WTC11 (cell line): ENCODE data around the gene STAB1. TPM values are rescaled to one million over a fixed set of nuclear protein-coding genes. Genes with fewer than 3 reads are reported as not detected.

Experiments used
- ATAC-seq: fragments of 200-7000 bp; cut with Tn5 transposase; 2 replicates; pipeline ENCODE4 v1.10.0; 2021; ENCODE audit warnings: mild to moderate bottlenecking, moderate library complexity
- CTCF ChIA-PET: fragments of 300-600 bp; sonication (Branson Sonifier 250); formaldehyde crosslinking; loops from one replicate; lab custom pipeline; 2021; ENCODE audit warnings: antibody characterized with exemption; lab: Charles Lee
- POLR2A ChIA-PET: fragments of 350-600 bp; sonication (Branson Sonifier 250); formaldehyde crosslinking; loops from one replicate; lab custom pipeline; 2021; ENCODE audit warnings: antibody characterized with exemption; lab: Charles Lee
- DNase-seq: peaks from one replicate; pipeline ENCODE4 v3.0.0; 2021; ENCODE audit warnings: low spot score
- H3K27ac Mint-ChIP-seq: 2 replicates; pipeline ENCODE4 v1.8.0; 2021; ENCODE audit warnings: mixed read lengths
- H3K27me3 Mint-ChIP-seq: 2 replicates; pipeline ENCODE4 v1.8.0; 2021; ENCODE audit warnings: low read depth, mild to moderate bottlenecking, moderate library complexity, mixed read lengths
- H3K36me3 Mint-ChIP-seq: 2 replicates; pipeline ENCODE4 v1.8.0; 2021; ENCODE audit warnings: mixed read lengths
- H3K4me1 Mint-ChIP-seq: 2 replicates; pipeline ENCODE4 v1.8.0; 2022; ENCODE audit warnings: mixed read lengths
- H3K4me3 Mint-ChIP-seq: 2 replicates; pipeline ENCODE4 v1.8.0; 2021; ENCODE audit warnings: mild to moderate bottlenecking, moderate library complexity, mixed read lengths
- H3K9me3 Mint-ChIP-seq: 2 replicates; pipeline ENCODE4 v1.8.0; 2021; ENCODE audit warnings: mixed read lengths
- ESRRA ChIP-seq: sonication (generic); formaldehyde crosslinking; IDR thresholded peaks from 2 replicates; pipeline ENCODE4 v1.8.1; 2022; ENCODE audit warnings: mild to moderate bottlenecking, missing genetic modification reagents, borderline replicate concordance
- FOXK1 ChIP-seq: sonication (generic); formaldehyde crosslinking; IDR thresholded peaks from 2 replicates; pipeline ENCODE4 v1.8.0; 2022; ENCODE audit warnings: mild to moderate bottlenecking, moderate library complexity, missing genetic modification reagents
- HMGA2 ChIP-seq: fragments of 250-450 bp; sonication (Bioruptor Pico); IDR thresholded peaks from 2 replicates; pipeline ENCODE4 v1.4.0; 2021; ENCODE audit warnings: mild to moderate bottlenecking, moderate library complexity
- MYBL2 ChIP-seq: sonication (generic); formaldehyde crosslinking; IDR thresholded peaks from 2 replicates; pipeline ENCODE4 v1.8.1; 2023; ENCODE audit warnings: mild to moderate bottlenecking, moderate library complexity, missing genetic modification reagents
- NFYB ChIP-seq: sonication (generic); formaldehyde crosslinking; conservative IDR thresholded peaks from 2 replicates; pipeline ENCODE4 v1.8.0; 2022; ENCODE audit warnings: low read depth, missing genetic modification reagents
- RELA ChIP-seq: sonication (generic); formaldehyde crosslinking; IDR thresholded peaks from 2 replicates; pipeline ENCODE4 v1.8.1; 2022; ENCODE audit warnings: missing genetic modification reagents, mild to moderate bottlenecking, borderline replicate concordance
- SMAD4 ChIP-seq: sonication (generic); formaldehyde crosslinking; IDR thresholded peaks from 2 replicates; pipeline ENCODE4 v1.8.0; 2022; ENCODE audit warnings: mild to moderate bottlenecking, missing genetic modification reagents
- TEAD1 ChIP-seq: sonication (generic); formaldehyde crosslinking; IDR thresholded peaks from 2 replicates; pipeline ENCODE4 v1.8.0; 2022; ENCODE audit warnings: mild to moderate bottlenecking, missing genetic modification reagents
- ZNF263 ChIP-seq: sonication (generic); formaldehyde crosslinking; IDR thresholded peaks from 2 replicates; pipeline ENCODE4 v1.8.1; 2022; ENCODE audit warnings: low read depth, mild to moderate bottlenecking, moderate library complexity, missing genetic modification reagents
- total RNA-seq: library from RNA; stranded (reverse); gene quantifications from 3 replicates; pipeline ENCODE4 v1.2.3, GENCODE V29; 2021
- TF ChIP-seq, protein P1 (sequence below): sonication (generic); formaldehyde crosslinking; IDR thresholded peaks from 2 replicates; pipeline ENCODE4 v1.8.1; 2023; ENCODE audit warnings: mild to moderate bottlenecking, missing genetic modification reagents
- TF ChIP-seq, protein P2 (sequence below): fragments of 250-450 bp; sonication (Bioruptor Pico); IDR thresholded peaks from 2 replicates; pipeline ENCODE4 v1.9.0; 2021; ENCODE audit warnings: moderate library complexity, mild to moderate bottlenecking, inconsistent platforms, borderline replicate concordance
- TF ChIP-seq, protein P3 (sequence below): fragments of 250-450 bp; sonication (Bioruptor Pico); conservative IDR thresholded peaks from 2 replicates; pipeline ENCODE4 v1.9.0; 2021; ENCODE audit warnings: mild to moderate bottlenecking
- TF ChIP-seq, protein P4 (sequence below): sonication (generic); formaldehyde crosslinking; IDR thresholded peaks from 2 replicates; pipeline ENCODE4 v1.8.1; 2022; ENCODE audit warnings: missing genetic modification reagents, borderline replicate concordance
- TF ChIP-seq, protein P5 (sequence below): fragments of 250-450 bp; sonication (Bioruptor Pico); IDR thresholded peaks from 2 replicates; pipeline ENCODE4 v1.9.0; 2021; ENCODE audit warnings: mild to moderate bottlenecking
- TF ChIP-seq, protein P6 (sequence below): sonication (generic); formaldehyde crosslinking; IDR thresholded peaks from 2 replicates; pipeline ENCODE4 v1.8.0; 2023; ENCODE audit warnings: mild to moderate bottlenecking, missing genetic modification reagents
- TF ChIP-seq, protein P7 (sequence below): sonication (generic); formaldehyde crosslinking; IDR thresholded peaks from 2 replicates; pipeline ENCODE4 v1.8.1; 2022; ENCODE audit warnings: mild to moderate bottlenecking, moderate library complexity, missing genetic modification reagents
- TF ChIP-seq, protein P8 (sequence below): sonication (generic); formaldehyde crosslinking; IDR thresholded peaks from 2 replicates; pipeline ENCODE4 v1.8.1; 2022; ENCODE audit warnings: low read depth, missing genetic modification reagents, borderline replicate concordance

The STAB1 gene
- total RNA-seq, 1 experiment from 2014 or later, result 1.9 TPM

DNA sequence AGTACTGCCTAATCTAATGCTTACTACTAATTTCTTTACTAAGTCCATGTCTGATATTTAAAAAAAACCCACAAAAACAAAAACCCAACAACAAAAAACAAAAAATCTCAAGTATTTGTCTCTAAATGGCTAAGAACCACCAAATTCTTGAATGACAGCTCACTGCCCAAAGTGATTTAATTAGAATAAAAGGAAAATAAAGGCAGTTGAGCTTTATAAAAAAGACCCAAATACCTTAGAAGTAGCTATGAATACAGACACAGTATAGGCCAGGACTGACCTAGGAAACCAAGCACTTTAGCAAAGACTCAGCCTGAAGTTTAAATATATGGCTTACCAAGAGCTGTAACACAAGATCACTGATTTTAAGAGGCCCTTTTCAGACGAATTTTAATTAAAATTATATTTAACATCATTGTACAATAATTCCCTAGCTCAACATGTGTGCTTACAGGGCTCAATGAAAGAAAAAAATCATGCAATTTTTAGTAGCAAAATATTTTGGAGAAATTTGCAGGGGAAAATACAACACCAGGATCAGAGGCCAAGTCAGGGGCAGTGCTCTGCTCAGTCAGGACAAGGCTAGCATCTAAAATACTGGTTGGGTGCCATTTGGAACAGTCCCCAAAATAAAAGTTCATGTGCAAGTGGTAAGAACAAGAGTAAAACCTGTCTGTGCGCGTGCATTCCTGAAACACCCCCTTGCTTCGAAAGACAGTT lies 66.0 kb downstream of the STAB1 start (continued):
- TF ChIP-seq ESRRA (CRISPR knock-in tag), result no peak
- no peak for TF ChIP-seq RELA (CRISPR knock-in tag)

DNA sequence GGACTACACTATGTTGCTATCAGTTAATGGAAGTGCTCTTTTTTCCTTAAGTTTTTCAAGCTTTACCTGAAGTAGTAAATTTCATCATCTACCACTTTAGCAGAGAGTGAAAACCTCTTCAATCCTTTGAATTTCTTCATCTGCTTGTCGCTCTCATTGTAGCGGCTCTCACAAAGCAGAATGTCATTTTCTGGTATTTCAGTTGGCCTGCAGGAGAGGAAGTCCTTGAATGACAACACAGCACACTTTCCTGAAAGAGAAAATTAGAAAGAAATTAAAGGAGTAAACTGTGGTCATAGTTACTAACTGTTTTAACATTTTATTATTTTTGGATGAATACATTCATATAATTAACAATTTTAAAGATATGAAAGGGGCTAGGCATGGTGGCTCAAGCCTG lies 68.8 kb downstream of the STAB1 start:
- ChIA-PET CTCF (no interaction called here), POLR2A (no interaction called here)
- H3K9me3 Mint-ChIP-seq, result no peaks in the 10 kb centered on the region
- peaks cover 22% of the 10 kb centered on the region for H3K36me3 Mint-ChIP-seq
- no peak overlapping the region for H3K4me3 Mint-ChIP-seq
- TF ChIP-seq SMAD4 (CRISPR knock-in tag) (no peak), ESRRA (CRISPR knock-in tag) (no peak), ZNF263 (CRISPR knock-in tag) (no peak), MYBL2 (no peak), TEAD1 (CRISPR knock-in tag) (no peak), NFYB (CRISPR knock-in tag) (no peak)
- TF ChIP-seq, protein P1, sequence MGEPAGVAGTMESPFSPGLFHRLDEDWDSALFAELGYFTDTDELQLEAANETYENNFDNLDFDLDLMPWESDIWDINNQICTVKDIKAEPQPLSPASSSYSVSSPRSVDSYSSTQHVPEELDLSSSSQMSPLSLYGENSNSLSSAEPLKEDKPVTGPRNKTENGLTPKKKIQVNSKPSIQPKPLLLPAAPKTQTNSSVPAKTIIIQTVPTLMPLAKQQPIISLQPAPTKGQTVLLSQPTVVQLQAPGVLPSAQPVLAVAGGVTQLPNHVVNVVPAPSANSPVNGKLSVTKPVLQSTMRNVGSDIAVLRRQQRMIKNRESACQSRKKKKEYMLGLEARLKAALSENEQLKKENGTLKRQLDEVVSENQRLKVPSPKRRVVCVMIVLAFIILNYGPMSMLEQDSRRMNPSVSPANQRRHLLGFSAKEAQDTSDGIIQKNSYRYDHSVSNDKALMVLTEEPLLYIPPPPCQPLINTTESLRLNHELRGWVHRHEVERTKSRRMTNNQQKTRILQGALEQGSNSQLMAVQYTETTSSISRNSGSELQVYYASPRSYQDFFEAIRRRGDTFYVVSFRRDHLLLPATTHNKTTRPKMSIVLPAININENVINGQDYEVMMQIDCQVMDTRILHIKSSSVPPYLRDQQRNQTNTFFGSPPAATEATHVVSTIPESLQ (CRISPR knock-in tag), result no peak
- TF ChIP-seq, protein P2, sequence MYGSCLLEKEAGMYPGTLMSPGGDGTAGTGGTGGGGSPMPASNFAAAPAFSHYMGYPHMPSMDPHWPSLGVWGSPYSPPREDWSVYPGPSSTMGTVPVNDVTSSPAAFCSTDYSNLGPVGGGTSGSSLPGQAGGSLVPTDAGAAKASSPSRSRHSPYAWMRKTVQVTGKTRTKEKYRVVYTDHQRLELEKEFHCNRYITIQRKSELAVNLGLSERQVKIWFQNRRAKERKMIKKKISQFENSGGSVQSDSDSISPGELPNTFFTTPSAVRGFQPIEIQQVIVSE (CRISPR knock-in tag), result no peak
- TF ChIP-seq, protein P3, sequence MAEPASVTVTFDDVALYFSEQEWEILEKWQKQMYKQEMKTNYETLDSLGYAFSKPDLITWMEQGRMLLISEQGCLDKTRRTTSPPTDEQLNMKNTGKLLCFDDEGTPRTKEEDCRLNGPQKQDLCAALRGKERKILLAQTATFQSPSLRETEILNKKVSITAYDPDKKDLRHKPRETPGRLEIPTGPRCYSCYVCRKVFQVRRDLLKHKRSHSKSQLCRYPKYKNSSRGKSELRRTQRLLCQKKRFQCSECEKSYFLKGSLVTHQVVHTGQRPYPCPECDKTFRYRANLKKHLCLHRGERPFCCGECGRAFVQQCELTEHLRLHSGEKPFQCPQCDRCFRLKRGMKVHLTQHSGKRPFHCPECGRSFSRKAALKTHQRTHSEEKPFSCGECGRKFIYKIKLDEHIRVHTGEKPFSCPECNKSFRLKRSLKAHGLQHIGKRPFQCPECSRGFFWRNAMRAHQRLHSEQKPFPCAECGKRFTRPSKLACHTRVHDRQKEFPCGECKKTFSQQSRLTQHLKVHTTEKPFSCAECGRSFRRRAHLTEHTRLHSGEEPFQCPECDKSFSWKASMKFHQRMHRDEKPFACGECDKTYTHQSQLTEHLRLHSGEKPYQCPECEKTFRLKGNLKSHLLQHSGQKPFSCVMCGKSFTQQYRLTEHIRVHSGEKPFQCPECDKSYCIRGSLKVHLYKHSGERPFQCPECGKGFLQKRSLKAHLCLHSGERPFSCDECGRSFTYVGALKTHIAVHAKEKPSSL (CRISPR knock-in tag), result no peak
- TF ChIP-seq, protein P4, sequence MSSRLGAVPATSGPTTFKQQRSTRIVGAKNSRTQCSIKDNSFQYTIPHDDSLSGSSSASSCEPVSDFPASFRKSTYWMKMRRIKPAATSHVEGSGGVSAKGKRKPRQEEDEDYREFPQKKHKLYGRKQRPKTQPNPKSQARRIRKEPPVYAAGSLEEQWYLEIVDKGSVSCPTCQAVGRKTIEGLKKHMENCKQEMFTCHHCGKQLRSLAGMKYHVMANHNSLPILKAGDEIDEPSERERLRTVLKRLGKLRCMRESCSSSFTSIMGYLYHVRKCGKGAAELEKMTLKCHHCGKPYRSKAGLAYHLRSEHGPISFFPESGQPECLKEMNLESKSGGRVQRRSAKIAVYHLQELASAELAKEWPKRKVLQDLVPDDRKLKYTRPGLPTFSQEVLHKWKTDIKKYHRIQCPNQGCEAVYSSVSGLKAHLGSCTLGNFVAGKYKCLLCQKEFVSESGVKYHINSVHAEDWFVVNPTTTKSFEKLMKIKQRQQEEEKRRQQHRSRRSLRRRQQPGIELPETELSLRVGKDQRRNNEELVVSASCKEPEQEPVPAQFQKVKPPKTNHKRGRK (CRISPR knock-in tag), result no peak
- DNase-seq (no peak), ATAC-seq (no peak)
- H3K27ac Mint-ChIP-seq, result no peak overlapping the region
- H3K27me3 Mint-ChIP-seq, result no peaks in the 10 kb centered on the region
- H3K4me1 Mint-ChIP-seq, result no peaks in the 10 kb centered on the region

DNA sequence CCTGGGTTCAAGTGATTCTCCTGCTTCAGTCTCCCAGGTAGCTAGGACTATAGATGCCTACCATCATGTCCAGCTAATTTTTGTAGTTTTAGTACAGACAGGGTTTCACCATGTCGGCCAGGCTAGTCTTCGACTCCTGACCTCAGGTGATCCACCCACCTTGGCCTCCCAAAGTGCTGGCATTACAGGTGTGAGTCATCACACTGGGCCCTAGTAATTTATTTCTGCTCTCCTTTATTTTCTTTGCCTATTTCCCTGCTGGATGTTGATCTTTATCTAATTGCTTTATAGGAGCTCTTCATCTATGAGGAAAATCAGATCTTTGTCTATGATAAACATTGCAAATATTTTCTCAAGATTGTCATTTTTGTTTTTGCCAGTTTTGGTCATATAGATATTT lies 72.9 kb downstream of the STAB1 start:
- ChIA-PET POLR2A (interaction anchor here (0.6 kb wide), 1 partner anchor 361 kb away, joined by 3 read pairs; no protein-coding TSS in a partner anchor), CTCF (interaction anchor here (0.7 kb wide), 1 partner anchor 65 kb away, joined by 3 read pairs; no protein-coding TSS in a partner anchor)
- no peaks in the 10 kb centered on the region for H3K9me3 Mint-ChIP-seq
- no peak overlapping the region for H3K27ac Mint-ChIP-seq
- H3K27me3 Mint-ChIP-seq, result no peaks in the 10 kb centered on the region
- no peak for DNase-seq
- peaks cover 5% of the 10 kb centered on the region for H3K36me3 Mint-ChIP-seq
- no peak for ATAC-seq
- H3K4me1 Mint-ChIP-seq, result no peaks in the 10 kb centered on the region
- no peak overlapping the region for H3K4me3 Mint-ChIP-seq
- TF ChIP-seq HMGA2 (no peak), FOXK1 (CRISPR knock-in tag) (no peak)
- TF ChIP-seq, protein P5, sequence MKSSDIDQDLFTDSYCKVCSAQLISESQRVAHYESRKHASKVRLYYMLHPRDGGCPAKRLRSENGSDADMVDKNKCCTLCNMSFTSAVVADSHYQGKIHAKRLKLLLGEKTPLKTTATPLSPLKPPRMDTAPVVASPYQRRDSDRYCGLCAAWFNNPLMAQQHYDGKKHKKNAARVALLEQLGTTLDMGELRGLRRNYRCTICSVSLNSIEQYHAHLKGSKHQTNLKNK, result no peak
- TF ChIP-seq, protein P2 (CRISPR knock-in tag), result no peak
- TF ChIP-seq, protein P6, sequence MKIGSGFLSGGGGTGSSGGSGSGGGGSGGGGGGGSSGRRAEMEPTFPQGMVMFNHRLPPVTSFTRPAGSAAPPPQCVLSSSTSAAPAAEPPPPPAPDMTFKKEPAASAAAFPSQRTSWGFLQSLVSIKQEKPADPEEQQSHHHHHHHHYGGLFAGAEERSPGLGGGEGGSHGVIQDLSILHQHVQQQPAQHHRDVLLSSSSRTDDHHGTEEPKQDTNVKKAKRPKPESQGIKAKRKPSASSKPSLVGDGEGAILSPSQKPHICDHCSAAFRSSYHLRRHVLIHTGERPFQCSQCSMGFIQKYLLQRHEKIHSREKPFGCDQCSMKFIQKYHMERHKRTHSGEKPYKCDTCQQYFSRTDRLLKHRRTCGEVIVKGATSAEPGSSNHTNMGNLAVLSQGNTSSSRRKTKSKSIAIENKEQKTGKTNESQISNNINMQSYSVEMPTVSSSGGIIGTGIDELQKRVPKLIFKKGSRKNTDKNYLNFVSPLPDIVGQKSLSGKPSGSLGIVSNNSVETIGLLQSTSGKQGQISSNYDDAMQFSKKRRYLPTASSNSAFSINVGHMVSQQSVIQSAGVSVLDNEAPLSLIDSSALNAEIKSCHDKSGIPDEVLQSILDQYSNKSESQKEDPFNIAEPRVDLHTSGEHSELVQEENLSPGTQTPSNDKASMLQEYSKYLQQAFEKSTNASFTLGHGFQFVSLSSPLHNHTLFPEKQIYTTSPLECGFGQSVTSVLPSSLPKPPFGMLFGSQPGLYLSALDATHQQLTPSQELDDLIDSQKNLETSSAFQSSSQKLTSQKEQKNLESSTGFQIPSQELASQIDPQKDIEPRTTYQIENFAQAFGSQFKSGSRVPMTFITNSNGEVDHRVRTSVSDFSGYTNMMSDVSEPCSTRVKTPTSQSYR (CRISPR knock-in tag), result no peak
- TF ChIP-seq, protein P7, sequence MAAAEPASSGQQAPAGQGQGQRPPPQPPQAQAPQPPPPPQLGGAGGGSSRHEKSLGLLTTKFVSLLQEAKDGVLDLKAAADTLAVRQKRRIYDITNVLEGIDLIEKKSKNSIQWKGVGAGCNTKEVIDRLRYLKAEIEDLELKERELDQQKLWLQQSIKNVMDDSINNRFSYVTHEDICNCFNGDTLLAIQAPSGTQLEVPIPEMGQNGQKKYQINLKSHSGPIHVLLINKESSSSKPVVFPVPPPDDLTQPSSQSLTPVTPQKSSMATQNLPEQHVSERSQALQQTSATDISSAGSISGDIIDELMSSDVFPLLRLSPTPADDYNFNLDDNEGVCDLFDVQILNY (CRISPR knock-in tag), result no peak
- TF ChIP-seq, protein P8, sequence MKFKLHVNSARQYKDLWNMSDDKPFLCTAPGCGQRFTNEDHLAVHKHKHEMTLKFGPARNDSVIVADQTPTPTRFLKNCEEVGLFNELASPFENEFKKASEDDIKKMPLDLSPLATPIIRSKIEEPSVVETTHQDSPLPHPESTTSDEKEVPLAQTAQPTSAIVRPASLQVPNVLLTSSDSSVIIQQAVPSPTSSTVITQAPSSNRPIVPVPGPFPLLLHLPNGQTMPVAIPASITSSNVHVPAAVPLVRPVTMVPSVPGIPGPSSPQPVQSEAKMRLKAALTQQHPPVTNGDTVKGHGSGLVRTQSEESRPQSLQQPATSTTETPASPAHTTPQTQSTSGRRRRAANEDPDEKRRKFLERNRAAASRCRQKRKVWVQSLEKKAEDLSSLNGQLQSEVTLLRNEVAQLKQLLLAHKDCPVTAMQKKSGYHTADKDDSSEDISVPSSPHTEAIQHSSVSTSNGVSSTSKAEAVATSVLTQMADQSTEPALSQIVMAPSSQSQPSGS (CRISPR knock-in tag), result no peak
